HL-60 (cell line): Measurements from ENCODE around the gene PLS3.

Source experiments
- POLR2AphosphoS5 ChIP-seq: IDR thresholded peaks from 2 replicates; pipeline ENCODE4 v1.6.1; 2012; ENCODE audit warnings: low read depth
- SPI1 ChIP-seq: IDR thresholded peaks from 2 replicates; pipeline ENCODE4 v1.6.1; 2012; ENCODE audit warnings: low read depth, mild to moderate bottlenecking, borderline replicate concordance
- TF ChIP-seq, protein P1 (sequence below): IDR thresholded peaks from one replicate; pipeline ENCODE4 v1.5.1; 2011; ENCODE audit warnings: low read length, control low read depth, inconsistent platforms; ENCODE audit not compliant: insufficient read depth

DNA sequence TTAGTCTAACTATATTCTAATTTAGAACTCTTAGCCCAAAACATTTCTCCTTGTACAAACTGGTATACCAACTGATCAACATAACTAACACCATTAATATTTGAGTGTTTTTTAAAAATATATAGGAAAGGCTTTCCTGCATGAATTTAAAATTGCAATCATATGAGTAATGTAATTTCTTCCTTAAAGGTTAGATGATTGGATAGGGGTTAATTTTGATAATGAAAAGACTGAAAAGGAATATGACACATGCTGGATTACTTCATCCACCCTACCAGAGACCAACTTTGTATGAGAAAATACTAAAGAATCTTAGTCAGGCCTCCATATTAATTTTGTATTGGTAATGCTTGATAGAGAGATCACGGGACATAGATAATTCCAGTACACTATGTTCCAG lies 25.1 kb upstream of the PLS3 start:
- TF ChIP-seq, protein P1, sequence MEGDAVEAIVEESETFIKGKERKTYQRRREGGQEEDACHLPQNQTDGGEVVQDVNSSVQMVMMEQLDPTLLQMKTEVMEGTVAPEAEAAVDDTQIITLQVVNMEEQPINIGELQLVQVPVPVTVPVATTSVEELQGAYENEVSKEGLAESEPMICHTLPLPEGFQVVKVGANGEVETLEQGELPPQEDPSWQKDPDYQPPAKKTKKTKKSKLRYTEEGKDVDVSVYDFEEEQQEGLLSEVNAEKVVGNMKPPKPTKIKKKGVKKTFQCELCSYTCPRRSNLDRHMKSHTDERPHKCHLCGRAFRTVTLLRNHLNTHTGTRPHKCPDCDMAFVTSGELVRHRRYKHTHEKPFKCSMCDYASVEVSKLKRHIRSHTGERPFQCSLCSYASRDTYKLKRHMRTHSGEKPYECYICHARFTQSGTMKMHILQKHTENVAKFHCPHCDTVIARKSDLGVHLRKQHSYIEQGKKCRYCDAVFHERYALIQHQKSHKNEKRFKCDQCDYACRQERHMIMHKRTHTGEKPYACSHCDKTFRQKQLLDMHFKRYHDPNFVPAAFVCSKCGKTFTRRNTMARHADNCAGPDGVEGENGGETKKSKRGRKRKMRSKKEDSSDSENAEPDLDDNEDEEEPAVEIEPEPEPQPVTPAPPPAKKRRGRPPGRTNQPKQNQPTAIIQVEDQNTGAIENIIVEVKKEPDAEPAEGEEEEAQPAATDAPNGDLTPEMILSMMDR: no peak
- TF ChIP-seq POLR2AphosphoS5: no peak
- TF ChIP-seq SPI1: no peak
